SK-N-SH (cell line): ENCODE measurements around the gene ELMOD1. TPM values are rescaled to one million over a fixed set of nuclear protein-coding genes. Genes with fewer than 3 reads are reported as not detected.

ENCODE experiments used
- CTCF ChIA-PET: fragments of 300-600, 350-600 bp; formaldehyde crosslinking; extraction: SDS; loops from one replicate; lab custom pipeline; 2021; lab: Yijun Ruan, JAX
- POLR2A ChIA-PET: fragments of 350-600 bp; sonication (Branson Sonifier 250); formaldehyde crosslinking; extraction: SDS; loops from one replicate; lab custom pipeline; 2020; ENCODE audit warnings: antibody characterized with exemption, inconsistent platforms; lab: Yijun Ruan, JAX
- DNase-seq: peaks from one replicate; pipeline ENCODE4 v3.0.0; 2012
- H2AFZ ChIP-seq: fragments of 200-600 bp; sonication (generic); 2 replicates; pipeline ENCODE4 v1.8.1; 2016; ENCODE audit warnings: antibody characterized with exemption, mild to moderate bottlenecking, low read depth
- H3F3A ChIP-seq: fragments of 200-600 bp; sonication (generic); replicated peaks from 2 replicates; pipeline ENCODE3; 2016; ENCODE audit warnings: antibody characterized with exemption, mild to moderate bottlenecking; ENCODE audit not compliant: insufficient read depth
- H3K27ac ChIP-seq, 2 experiments: fragments of 200-500 bp in 1 of 2; fragments of 200-600 bp in 1 of 2; sonication (Bioruptor generic) in 1 of 2; sonication (generic), shearing (Covaris generic) in 1 of 2; 2 replicates each; pipeline versions ENCODE4 v1.5.1 to v1.6.1; 2014 to 2016; ENCODE audit warnings: low read depth in 2 of 2, inconsistent platforms in 1 of 2, low read length in 1 of 2, mild to moderate bottlenecking in 1 of 2, mixed read lengths in 1 of 2
- H3K27me3 ChIP-seq: fragments of 200-600 bp; sonication (generic), shearing (Covaris generic); 2 replicates; pipeline ENCODE4 v1.6.1; 2016; ENCODE audit warnings: mixed run types; ENCODE audit not compliant: insufficient read depth
- H3K36me3 ChIP-seq, 2 experiments: fragments of 200-500 bp in 1 of 2; fragments of 200-600 bp in 1 of 2; sonication (Bioruptor generic) in 1 of 2; sonication (generic) in 1 of 2; replicated peaks in 1 of 2; 2 replicates each; pipeline versions ENCODE3 to v1.5.1; 2014 to 2016; ENCODE audit warnings: low read length in 1 of 2, mild to moderate bottlenecking in 1 of 2; ENCODE audit not compliant: insufficient read depth in 2 of 2, control insufficient read depth in 1 of 2
- H3K4me1 ChIP-seq, 2 experiments: fragments of 200-500 bp in 1 of 2; fragments of 200-600 bp in 1 of 2; sonication (Bioruptor generic) in 1 of 2; sonication (generic), shearing (Covaris generic) in 1 of 2; 2 replicates each; pipeline versions ENCODE4 v1.5.1 to v1.6.1; 2014 to 2016; ENCODE audit warnings: low read depth in 1 of 2, low read length in 1 of 2, mixed run types in 1 of 2; ENCODE audit not compliant: insufficient read depth in 2 of 2, control insufficient read depth in 1 of 2
- H3K4me2 ChIP-seq: fragments of 200-600 bp; sonication (generic), shearing (Covaris generic); 2 replicates; pipeline ENCODE4 v1.6.1; 2017; ENCODE audit warnings: mixed run types
- H3K4me3 ChIP-seq, 2 experiments: fragments of 200-500 bp in 1 of 2; fragments of 200-600 bp in 1 of 2; sonication (Bioruptor generic) in 1 of 2; sonication (generic), shearing (Covaris generic) in 1 of 2; 2 replicates each; pipeline versions ENCODE4 v1.5.1 to v1.8.1; 2014 to 2016; ENCODE audit warnings: low read depth in 2 of 2, inconsistent platforms in 1 of 2, low read length in 1 of 2, mild to moderate bottlenecking in 1 of 2, mixed read lengths in 1 of 2, moderate library complexity in 1 of 2
- H3K79me2 ChIP-seq: fragments of 200-600 bp; sonication (generic); 2 replicates; pipeline ENCODE4 v1.8.1; 2017; ENCODE audit warnings: mild to moderate bottlenecking; ENCODE audit not compliant: insufficient read depth
- H3K9ac ChIP-seq: fragments of 200-600 bp; sonication (generic); 2 replicates; pipeline ENCODE4 v1.6.1; 2017; ENCODE audit warnings: mixed run types
- H3K9me2 ChIP-seq: fragments of 200-600 bp; sonication (generic); 2 replicates; pipeline ENCODE4 v1.6.1; 2017; ENCODE audit warnings: mixed run types
- H3K9me3 ChIP-seq: fragments of 200-600 bp; sonication (generic); 2 replicates; pipeline ENCODE4 v1.6.1; 2017; ENCODE audit warnings: mixed run types, mild to moderate bottlenecking, moderate library complexity
- H4K20me1 ChIP-seq: fragments of 200-600 bp; sonication (generic); 2 replicates; pipeline ENCODE4 v1.6.1; 2017; ENCODE audit warnings: mild to moderate bottlenecking, mixed run types; ENCODE audit not compliant: insufficient read depth
- ELF1 ChIP-seq: IDR thresholded peaks from 2 replicates; pipeline ENCODE4 v1.4.0; 2012
- EZH2phosphoT487 ChIP-seq: fragments of 200-600 bp; sonication (generic); IDR thresholded peaks from 2 replicates; pipeline ENCODE4 v1.6.1; 2017; ENCODE audit warnings: low read depth, mixed run types, mild to moderate bottlenecking, antibody characterized with exemption, moderate library complexity, borderline replicate concordance
- FOSL2 ChIP-seq: IDR thresholded peaks from 2 replicates; pipeline ENCODE4 v1.4.0; 2012; ENCODE audit warnings: low read depth, mild to moderate bottlenecking, moderate library complexity, borderline replicate concordance
- GABPA ChIP-seq: IDR thresholded peaks from 2 replicates; pipeline ENCODE4 v1.4.0; 2012; ENCODE audit warnings: low read depth, mild to moderate bottlenecking
- JUND ChIP-seq: IDR thresholded peaks from 2 replicates; pipeline ENCODE4 v1.4.0; 2012
- MEF2A ChIP-seq: IDR thresholded peaks from 2 replicates; pipeline ENCODE4 v1.4.0; 2012; ENCODE audit warnings: low read depth, borderline replicate concordance
- NFIC ChIP-seq: IDR thresholded peaks from 2 replicates; pipeline ENCODE4 v1.4.0; 2012; ENCODE audit warnings: borderline replicate concordance
- PBX3 ChIP-seq: IDR thresholded peaks from 2 replicates; pipeline ENCODE4; 2012
- POLR2AphosphoS5 ChIP-seq: IDR thresholded peaks from 2 replicates; pipeline ENCODE4 v1.6.1; 2012; ENCODE audit warnings: low read depth, low read length
- RAD21 ChIP-seq: IDR thresholded peaks from 2 replicates; pipeline ENCODE4 v1.6.1; 2012; ENCODE audit warnings: mild to moderate bottlenecking, low read length
- SIN3A ChIP-seq: IDR thresholded peaks from 2 replicates; pipeline ENCODE4 v1.6.1; 2012; ENCODE audit warnings: low read depth, mild to moderate bottlenecking, low read length, moderate library complexity, borderline replicate concordance
- SMC3 ChIP-seq: IDR thresholded peaks from 2 replicates; pipeline ENCODE4 v1.6.1; 2012; ENCODE audit warnings: low read depth, low read length, improper control_type of control experiment
- USF1 ChIP-seq: IDR thresholded peaks from 2 replicates; pipeline ENCODE4 v1.4.0; 2012; ENCODE audit warnings: low read depth, borderline replicate concordance
- WGBS: methylation state at CpG from one replicate; pipeline ENCODE4 v1.1.6; 2017; ENCODE audit warnings: low lambda C conversion rate; 5-methylcytosine and 5-hydroxymethylcytosine counted together
- polyA plus RNA-seq, 3 experiments: library from polyadenylated mRNA; depleted of rRNA; stranded (reverse); fragments of >200 nt; gene quantifications; 2 replicates each; pipeline ENCODE4 v1.2.3, GENCODE V29; 2012
- TF ChIP-seq, protein P1 (sequence below): IDR thresholded peaks from 2 replicates; pipeline ENCODE4 v1.4.0; 2012; ENCODE audit warnings: low read depth, borderline replicate concordance
- TF ChIP-seq, protein P2 (sequence below): IDR thresholded peaks from 2 replicates; pipeline ENCODE4 v1.4.0; 2012; ENCODE audit warnings: low read depth
- TF ChIP-seq, protein P3 (sequence below): fragments of 150-350 bp; IDR thresholded peaks from 2 replicates; pipeline ENCODE4 v1.6.1; 2016; ENCODE audit warnings: mild to moderate bottlenecking, low read depth, low read length
- TF ChIP-seq, protein P4 (sequence below): IDR thresholded peaks from 2 replicates; pipeline ENCODE4 v1.6.1; 2012; ENCODE audit warnings: mild to moderate bottlenecking, low read depth, low read length, moderate library complexity

Gene ELMOD1
- polyA plus RNA-seq, 1 of the 3 experiments (the other 2 are of a cell fraction): not detected

GRCh38 chr11:107710301-107710700, 119.4 kb downstream of the ELMOD1 start:
- no peak overlapping the region for H3K4me2 ChIP-seq
- H3K4me1 ChIP-seq: no peaks in the 10 kb centered on the region
- H3K9me2 ChIP-seq: no peaks in the 10 kb centered on the region
- H3K79me2 ChIP-seq: no peaks in the 10 kb centered on the region
- H3K9me3 ChIP-seq: no peaks in the 10 kb centered on the region
- H3K4me3 ChIP-seq: no peak overlapping the region
- no peaks in the 10 kb centered on the region for H4K20me1 ChIP-seq
- H3K27me3 ChIP-seq: no peaks in the 10 kb centered on the region
- DNase-seq: no peak
- no peak overlapping the region for H3K9ac ChIP-seq
- CTCF ChIA-PET: interaction anchor here (1.0 kb wide), 1 partner anchor 20 kb away, joined by 3 read pairs; no protein-coding TSS in a partner anchor
- no peaks in the 10 kb centered on the region for H3K36me3 ChIP-seq
- POLR2A ChIA-PET: no interaction called here
- WGBS: 65% methylated on average over 1 of the region's 1 CpG
- no peak overlapping the region for H2AFZ ChIP-seq
- H3F3A ChIP-seq: no peaks in the 10 kb centered on the region
- H3K27ac ChIP-seq: no peak overlapping the region
- TF ChIP-seq, protein P1, sequence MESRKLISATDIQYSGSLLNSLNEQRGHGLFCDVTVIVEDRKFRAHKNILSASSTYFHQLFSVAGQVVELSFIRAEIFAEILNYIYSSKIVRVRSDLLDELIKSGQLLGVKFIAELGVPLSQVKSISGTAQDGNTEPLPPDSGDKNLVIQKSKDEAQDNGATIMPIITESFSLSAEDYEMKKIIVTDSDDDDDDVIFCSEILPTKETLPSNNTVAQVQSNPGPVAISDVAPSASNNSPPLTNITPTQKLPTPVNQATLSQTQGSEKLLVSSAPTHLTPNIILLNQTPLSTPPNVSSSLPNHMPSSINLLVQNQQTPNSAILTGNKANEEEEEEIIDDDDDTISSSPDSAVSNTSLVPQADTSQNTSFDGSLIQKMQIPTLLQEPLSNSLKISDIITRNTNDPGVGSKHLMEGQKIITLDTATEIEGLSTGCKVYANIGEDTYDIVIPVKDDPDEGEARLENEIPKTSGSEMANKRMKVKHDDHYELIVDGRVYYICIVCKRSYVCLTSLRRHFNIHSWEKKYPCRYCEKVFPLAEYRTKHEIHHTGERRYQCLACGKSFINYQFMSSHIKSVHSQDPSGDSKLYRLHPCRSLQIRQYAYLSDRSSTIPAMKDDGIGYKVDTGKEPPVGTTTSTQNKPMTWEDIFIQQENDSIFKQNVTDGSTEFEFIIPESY: no peak
- no peak for TF ChIP-seq PBX3
- TF ChIP-seq NFIC: no peak
- no peak for TF ChIP-seq SIN3A
- TF ChIP-seq GABPA: no peak
- TF ChIP-seq, protein P2, sequence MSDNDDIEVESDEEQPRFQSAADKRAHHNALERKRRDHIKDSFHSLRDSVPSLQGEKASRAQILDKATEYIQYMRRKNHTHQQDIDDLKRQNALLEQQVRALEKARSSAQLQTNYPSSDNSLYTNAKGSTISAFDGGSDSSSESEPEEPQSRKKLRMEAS: no peak
- TF ChIP-seq SMC3: no peak
- TF ChIP-seq, protein P3, sequence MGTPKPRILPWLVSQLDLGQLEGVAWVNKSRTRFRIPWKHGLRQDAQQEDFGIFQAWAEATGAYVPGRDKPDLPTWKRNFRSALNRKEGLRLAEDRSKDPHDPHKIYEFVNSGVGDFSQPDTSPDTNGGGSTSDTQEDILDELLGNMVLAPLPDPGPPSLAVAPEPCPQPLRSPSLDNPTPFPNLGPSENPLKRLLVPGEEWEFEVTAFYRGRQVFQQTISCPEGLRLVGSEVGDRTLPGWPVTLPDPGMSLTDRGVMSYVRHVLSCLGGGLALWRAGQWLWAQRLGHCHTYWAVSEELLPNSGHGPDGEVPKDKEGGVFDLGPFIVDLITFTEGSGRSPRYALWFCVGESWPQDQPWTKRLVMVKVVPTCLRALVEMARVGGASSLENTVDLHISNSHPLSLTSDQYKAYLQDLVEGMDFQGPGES: no peak
- TF ChIP-seq, all 33 proteins: peak for 0

GRCh38 chr11:107711861-107712755, 121.2 kb downstream of the ELMOD1 start, which contains the start of gene SLN:
Gene SLN, minus strand, starts transcription at chr11:107712056.
- Histone ChIP-seq H3K4me2 (no peak within 1 kb of the TSS; the same call in 1 of the 2 replicates), H2AFZ (no peak within 1 kb of the TSS), H3K4me3 (no peak within 1 kb of the TSS), H3F3A (no peaks in the 10 kb centered on the region), H3K79me2 (no peaks in the 10 kb centered on the region), H3K27me3 (no peaks in the 10 kb centered on the region), H4K20me1 (no peaks in the 10 kb centered on the region), H3K9ac (no peak within 1 kb of the TSS), H3K36me3 (no peaks in the 10 kb centered on the region), H3K9me2 (no peaks in the 10 kb centered on the region), H3K9me3 (no peaks in the 10 kb centered on the region), H3K27ac (no peak within 1 kb of the TSS), H3K4me1 (no peaks in the 10 kb centered on the region)
- POLR2A ChIA-PET: no interaction called here
- 29% methylated on average over 12 of the region's 12 CpGs for WGBS
- DNase-seq: no peak
- CTCF ChIA-PET: no interaction called here
- TF ChIP-seq, protein P4, sequence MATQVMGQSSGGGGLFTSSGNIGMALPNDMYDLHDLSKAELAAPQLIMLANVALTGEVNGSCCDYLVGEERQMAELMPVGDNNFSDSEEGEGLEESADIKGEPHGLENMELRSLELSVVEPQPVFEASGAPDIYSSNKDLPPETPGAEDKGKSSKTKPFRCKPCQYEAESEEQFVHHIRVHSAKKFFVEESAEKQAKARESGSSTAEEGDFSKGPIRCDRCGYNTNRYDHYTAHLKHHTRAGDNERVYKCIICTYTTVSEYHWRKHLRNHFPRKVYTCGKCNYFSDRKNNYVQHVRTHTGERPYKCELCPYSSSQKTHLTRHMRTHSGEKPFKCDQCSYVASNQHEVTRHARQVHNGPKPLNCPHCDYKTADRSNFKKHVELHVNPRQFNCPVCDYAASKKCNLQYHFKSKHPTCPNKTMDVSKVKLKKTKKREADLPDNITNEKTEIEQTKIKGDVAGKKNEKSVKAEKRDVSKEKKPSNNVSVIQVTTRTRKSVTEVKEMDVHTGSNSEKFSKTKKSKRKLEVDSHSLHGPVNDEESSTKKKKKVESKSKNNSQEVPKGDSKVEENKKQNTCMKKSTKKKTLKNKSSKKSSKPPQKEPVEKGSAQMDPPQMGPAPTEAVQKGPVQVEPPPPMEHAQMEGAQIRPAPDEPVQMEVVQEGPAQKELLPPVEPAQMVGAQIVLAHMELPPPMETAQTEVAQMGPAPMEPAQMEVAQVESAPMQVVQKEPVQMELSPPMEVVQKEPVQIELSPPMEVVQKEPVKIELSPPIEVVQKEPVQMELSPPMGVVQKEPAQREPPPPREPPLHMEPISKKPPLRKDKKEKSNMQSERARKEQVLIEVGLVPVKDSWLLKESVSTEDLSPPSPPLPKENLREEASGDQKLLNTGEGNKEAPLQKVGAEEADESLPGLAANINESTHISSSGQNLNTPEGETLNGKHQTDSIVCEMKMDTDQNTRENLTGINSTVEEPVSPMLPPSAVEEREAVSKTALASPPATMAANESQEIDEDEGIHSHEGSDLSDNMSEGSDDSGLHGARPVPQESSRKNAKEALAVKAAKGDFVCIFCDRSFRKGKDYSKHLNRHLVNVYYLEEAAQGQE: no peak
- no peak for TF ChIP-seq USF1
- TF ChIP-seq GABPA: no peak
- TF ChIP-seq MEF2A: no peak
- no peak for TF ChIP-seq RAD21
- TF ChIP-seq ELF1: no peak
- TF ChIP-seq NFIC: no peak
- no peak for TF ChIP-seq SMC3
- no peak for TF ChIP-seq POLR2AphosphoS5
- no peak for TF ChIP-seq FOSL2
- no peak for TF ChIP-seq JUND
- no peak for TF ChIP-seq EZH2phosphoT487
